CD4-positive, alpha-beta T cell treated with Interleukin-12 subunit alpha and Interleukin-12 subunit beta, for 1 hour (primary cell): ENCODE measurements around the gene EFNA3.
"Not testable (repeated sequence)": the region's sequence is repeated elsewhere in the genome, so short reads cannot be mapped to it uniquely, and the experiment has no call there.

ENCODE experiments used
- DNase-seq: peaks from one replicate; pipeline ENCODE4 v3.0.0-alpha.2; 2020

EFNA3 gene

GRCh38 chr1:155118090-155118489 lies 39.5 kb downstream of the EFNA3 start:
- DNase-seq: not testable (repeated sequence)

GRCh38 chr1:155120253-155120652 lies 41.6 kb downstream of the EFNA3 start:
- DNase-seq: no peak

- DNase-seq: no peak
Measured at GRCh38 chr1:155121249-155121648, 42.6 kb downstream of the EFNA3 start.

GRCh38 chr1:155122308-155122707 lies 43.7 kb downstream of the EFNA3 start:
- DNase-seq: no peak

- no peak for DNase-seq
Measured at GRCh38 chr1:155123801-155124200, 45.2 kb downstream of the EFNA3 start.

GRCh38 chr1:155124503-155125463 lies 46.1 kb downstream of the EFNA3 start:
- DNase-seq: no peak

- DNase-seq: no peak
Measured at GRCh38 chr1:155125511-155125945, 46.9 kb downstream of the EFNA3 start.

GRCh38 chr1:155125946-155126555 lies 47.4 kb downstream of the EFNA3 start:
- DNase-seq: no peak

GRCh38 chr1:155126556-155127104 lies 48.0 kb downstream of the EFNA3 start:
- DNase-seq: peak; percentile 43

- peak; percentile 52 for DNase-seq
Measured at GRCh38 chr1:155127105-155127966, 48.7 kb downstream of the EFNA3 start, which contains the start of gene EFNA1. TSS of gene EFNA1 (plus strand) at chr1:155127876. CDS start at chr1:155127978, 102 bp downstream.

GRCh38 chr1:155127967-155128754 lies 49.5 kb downstream of the EFNA3 start:
- no peak for DNase-seq

GRCh38 chr1:155128755-155129473 lies 50.3 kb downstream of the EFNA3 start:
- DNase-seq: no peak

- DNase-seq: no peak
Measured at GRCh38 chr1:155130272-155131006, 51.8 kb downstream of the EFNA3 start.

GRCh38 chr1:155131285-155131684 lies 52.6 kb downstream of the EFNA3 start:
- no peak for DNase-seq

GRCh38 chr1:155131856-155132255 lies 53.2 kb downstream of the EFNA3 start:
- DNase-seq: no peak

GRCh38 chr1:155133799-155134281 lies 55.2 kb downstream of the EFNA3 start:
- no peak for DNase-seq

GRCh38 chr1:155134322-155134721 lies 55.7 kb downstream of the EFNA3 start:
- no peak for DNase-seq

GRCh38 chr1:155134880-155135414 lies 56.3 kb downstream of the EFNA3 start:
- peak; percentile 50 for DNase-seq

- peak; percentile 94 for DNase-seq
Measured at GRCh38 chr1:155135415-155136028, 56.9 kb downstream of the EFNA3 start, which contains the start of gene SLC50A1. TSS of gene SLC50A1 (plus strand) at chr1:155135852. CDS start at chr1:155135912, 60 bp downstream.
